ENCODE results near the gene HJURP.

GRCh38 chr2:233816334-233816733 is 38.0 kb downstream of the HJURP start:
- TF ChIP-seq SREBF2 (IDR thresholded peaks at IDR 0.05) = no peak
- TF ChIP-seq MAX (IDR thresholded peaks at IDR 0.05) = no peak
- TF ChIP-seq JUNB (IDR thresholded peaks at IDR 0.05) = no peak
- no peak for TF ChIP-seq ESRRA (IDR thresholded peaks at IDR 0.05; ENCODE audit: borderline replicate concordance, low read length)
- no peak for TF ChIP-seq CTCF (IDR thresholded peaks at IDR 0.05)
- TF ChIP-seq, protein P1, sequence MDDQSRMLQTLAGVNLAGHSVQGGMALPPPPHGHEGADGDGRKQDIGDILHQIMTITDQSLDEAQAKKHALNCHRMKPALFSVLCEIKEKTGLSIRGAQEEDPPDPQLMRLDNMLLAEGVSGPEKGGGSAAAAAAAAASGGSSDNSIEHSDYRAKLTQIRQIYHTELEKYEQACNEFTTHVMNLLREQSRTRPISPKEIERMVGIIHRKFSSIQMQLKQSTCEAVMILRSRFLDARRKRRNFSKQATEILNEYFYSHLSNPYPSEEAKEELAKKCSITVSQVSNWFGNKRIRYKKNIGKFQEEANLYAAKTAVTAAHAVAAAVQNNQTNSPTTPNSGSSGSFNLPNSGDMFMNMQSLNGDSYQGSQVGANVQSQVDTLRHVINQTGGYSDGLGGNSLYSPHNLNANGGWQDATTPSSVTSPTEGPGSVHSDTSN (IDR thresholded peaks at IDR 0.05) = no peak
- no peak for TF ChIP-seq PHF8 (IDR thresholded peaks at IDR 0.05; ENCODE audit: borderline replicate concordance, low read depth)
